ENCODE data around the gene FHIP1B. TPM values are rescaled to one million over a fixed set of nuclear protein-coding genes. Genes with fewer than 3 reads are reported as not detected.
"Not testable (repeated sequence)": the region's sequence is repeated elsewhere in the genome, so short reads cannot be mapped to it uniquely, and the experiment has no call there.

FHIP1B gene
- total RNA-seq, 2 experiments from 2014 or later: 13.0 to 13.1 TPM

DNA sequence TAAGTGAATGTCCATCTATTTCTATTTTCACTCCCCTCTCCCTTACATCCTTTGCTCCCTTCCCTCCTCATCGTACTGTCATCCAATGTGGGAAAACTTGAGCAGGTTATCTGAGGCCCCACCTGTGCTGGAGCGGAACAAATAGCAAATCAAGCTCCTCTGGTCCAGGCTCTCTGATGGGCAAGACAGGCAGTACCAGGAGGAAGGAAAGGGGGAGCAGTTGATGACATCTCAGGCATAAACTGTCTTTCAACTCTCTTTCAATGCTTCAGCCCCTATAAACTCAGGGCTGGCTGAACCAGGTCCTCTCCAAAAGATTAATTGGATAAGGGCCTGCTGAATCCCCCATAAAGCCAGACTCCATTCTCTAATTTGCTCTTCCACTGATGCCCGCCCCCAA is 23.7 kb upstream of the FHIP1B start:
- intact Hi-C loops (cut with micrococcal nuclease): loop anchor here (2.0 kb wide), 2 partner anchors 63 to 95 kb away; partner anchors contain the start of gene CAVIN3
- peaks cover 7% of the 10 kb centered on the region for H3K27me3 Mint-ChIP-seq (ENCODE audit: low read depth)

DNA sequence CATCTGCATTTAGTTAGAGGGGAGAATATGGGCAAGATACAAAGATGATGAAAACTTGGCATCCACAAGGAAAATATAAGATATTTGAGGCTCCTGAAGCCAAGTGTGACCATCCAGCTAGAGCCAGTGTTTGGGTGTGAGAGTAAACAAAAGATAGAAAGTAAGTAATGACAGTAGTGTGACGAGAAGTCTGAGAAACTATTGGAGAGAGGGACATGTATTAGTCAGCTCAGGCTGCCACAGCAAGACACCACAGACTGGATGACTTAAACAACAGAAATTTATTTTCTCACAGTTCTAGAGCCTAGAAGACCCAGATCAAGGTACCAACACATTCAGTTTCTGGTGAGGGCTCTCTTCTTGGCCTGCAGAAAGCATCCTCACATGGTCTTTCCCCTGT is 18.8 kb upstream of the FHIP1B start:
- no peaks in the 10 kb centered on the region for H3K36me3 Mint-ChIP-seq (ENCODE audit: low read depth)
- intact Hi-C loops (cut with micrococcal nuclease): loop anchor here (5.0 kb wide), 1 partner anchor 189 kb away; the partner anchor contains the start of gene HPX
- no peaks in the 10 kb centered on the region for H3K4me1 Mint-ChIP-seq (ENCODE audit: low read depth)
- DNase-seq: no peak
- no peaks in the 10 kb centered on the region for H3K9me3 Mint-ChIP-seq
- no peak overlapping the region for H3K27ac Mint-ChIP-seq
- H3K27me3 Mint-ChIP-seq (ENCODE audit: low read depth): peaks cover 2% of the 10 kb centered on the region
- CTCF ChIA-PET: interaction anchor here (0.6 to 5.8 kb wide), 6 partner anchors 29 to 109 kb away, joined by 3 to 105 read pairs (median 35); partner anchors contain the start of gene CAVIN3
- H3K4me3 Mint-ChIP-seq: no peak overlapping the region

More for the DNA sequence above, 23.7 kb upstream of the FHIP1B start:
- no peaks in the 10 kb centered on the region for H3K9me3 Mint-ChIP-seq
- DNase-seq: no peak
- CTCF ChIA-PET: interaction anchor here (0.7 to 2.0 kb wide), 4 partner anchors 9 to 1882 kb away, joined by 3 to 6 read pairs (median 3); no protein-coding TSS in a partner anchor
- H3K36me3 Mint-ChIP-seq (ENCODE audit: low read depth): no peaks in the 10 kb centered on the region
- H3K27ac Mint-ChIP-seq: no peak overlapping the region
- H3K4me1 Mint-ChIP-seq (ENCODE audit: low read depth): no peaks in the 10 kb centered on the region
- H3K4me3 Mint-ChIP-seq: no peak overlapping the region

DNA sequence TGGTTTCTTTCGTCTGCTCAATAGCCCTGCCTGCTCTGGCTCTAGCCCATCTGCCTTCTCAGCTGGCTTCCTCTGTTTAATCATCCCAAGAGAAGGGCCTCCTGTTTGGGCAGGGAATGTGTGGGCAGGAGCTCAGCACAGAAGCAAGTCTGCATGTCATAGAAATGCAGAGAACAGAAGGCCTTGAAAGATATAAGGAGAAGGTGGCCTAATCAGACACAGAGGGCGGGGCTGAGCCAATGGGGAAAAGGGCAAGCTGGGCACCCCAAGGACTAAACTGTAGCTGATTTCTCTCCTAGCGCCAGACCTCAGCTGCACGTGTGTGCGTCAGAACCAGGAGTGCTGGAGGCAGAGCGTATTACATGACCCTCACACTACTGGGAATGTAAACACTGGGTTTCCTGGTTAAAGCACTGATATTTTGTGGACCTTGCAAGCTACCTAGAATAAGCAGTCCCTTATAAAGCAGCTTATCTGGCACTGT is 17.6 kb upstream of the FHIP1B start:
- Mint-ChIP-seq H3K27me3 (ENCODE audit: low read depth) (no peaks in the 10 kb centered on the region), H3K4me3 (no peak overlapping the region), H3K9me3 (no peaks in the 10 kb centered on the region), H3K4me1 (ENCODE audit: low read depth) (no peaks in the 10 kb centered on the region), H3K36me3 (ENCODE audit: low read depth) (no peaks in the 10 kb centered on the region), H3K27ac (no peak overlapping the region)
- intact Hi-C loops (cut with micrococcal nuclease): loop anchor here (1.0 to 5.0 kb wide), 4 partner anchors 46 to 190 kb away; partner anchors contain the start of gene HPX
- CTCF ChIA-PET: interaction anchor here (1.1 to 5.8 kb wide), 13 partner anchors 9 to 191 kb away, joined by 3 to 105 read pairs (median 9); partner anchors contain the start of genes CAVIN3, CCKBR, CNGA4 and FHIP1B
- DNase-seq: no peak

DNA sequence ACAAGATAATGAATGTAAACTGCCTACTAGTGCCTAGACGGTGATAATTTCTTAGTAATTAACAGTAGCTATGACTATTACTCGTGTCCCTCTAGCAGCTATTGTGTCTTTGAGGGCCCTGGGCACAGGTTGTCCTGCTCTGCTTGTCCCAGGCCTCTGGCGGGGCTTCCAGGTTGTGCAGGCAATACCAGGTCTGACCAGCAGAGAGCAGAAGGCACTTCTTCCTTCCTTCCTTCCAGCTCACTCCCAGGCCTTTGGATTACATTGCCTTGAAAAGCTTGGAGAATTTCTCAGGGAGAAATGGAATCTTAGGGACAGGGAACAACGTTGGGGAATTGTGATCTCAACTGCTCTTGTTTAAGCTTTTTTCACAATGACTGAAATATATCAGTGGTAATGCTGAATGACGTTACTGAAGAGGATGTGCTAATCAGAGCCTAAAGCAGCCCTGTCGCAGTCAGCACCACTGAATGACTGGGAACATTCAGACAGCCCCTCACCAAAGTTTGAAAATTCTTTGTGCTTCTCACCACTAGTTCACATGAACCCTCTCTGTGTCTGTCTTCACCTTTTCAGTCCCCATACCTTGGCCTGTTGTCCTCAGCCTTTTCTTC is 16.8 kb upstream of the FHIP1B start:
- intact Hi-C loops (cut with micrococcal nuclease): loop anchor here (1.0 to 5.0 kb wide), 4 partner anchors 47 to 191 kb away; partner anchors contain the start of gene HPX
- Mint-ChIP-seq H3K9me3 (no peaks in the 10 kb centered on the region), H3K4me1 (ENCODE audit: low read depth) (no peaks in the 10 kb centered on the region), H3K36me3 (ENCODE audit: low read depth) (no peaks in the 10 kb centered on the region), H3K27ac (no peak overlapping the region), H3K27me3 (ENCODE audit: low read depth) (no peaks in the 10 kb centered on the region), H3K4me3 (no peak overlapping the region)
- peak; percentile 73 for DNase-seq
- CTCF ChIA-PET: interaction anchor here (0.8 to 5.8 kb wide), 20 partner anchors 8 to 296 kb away, joined by 3 to 105 read pairs (median 4); partner anchors contain the start of genes C11orf42, CAVIN3, CCKBR and CNGA4

DNA sequence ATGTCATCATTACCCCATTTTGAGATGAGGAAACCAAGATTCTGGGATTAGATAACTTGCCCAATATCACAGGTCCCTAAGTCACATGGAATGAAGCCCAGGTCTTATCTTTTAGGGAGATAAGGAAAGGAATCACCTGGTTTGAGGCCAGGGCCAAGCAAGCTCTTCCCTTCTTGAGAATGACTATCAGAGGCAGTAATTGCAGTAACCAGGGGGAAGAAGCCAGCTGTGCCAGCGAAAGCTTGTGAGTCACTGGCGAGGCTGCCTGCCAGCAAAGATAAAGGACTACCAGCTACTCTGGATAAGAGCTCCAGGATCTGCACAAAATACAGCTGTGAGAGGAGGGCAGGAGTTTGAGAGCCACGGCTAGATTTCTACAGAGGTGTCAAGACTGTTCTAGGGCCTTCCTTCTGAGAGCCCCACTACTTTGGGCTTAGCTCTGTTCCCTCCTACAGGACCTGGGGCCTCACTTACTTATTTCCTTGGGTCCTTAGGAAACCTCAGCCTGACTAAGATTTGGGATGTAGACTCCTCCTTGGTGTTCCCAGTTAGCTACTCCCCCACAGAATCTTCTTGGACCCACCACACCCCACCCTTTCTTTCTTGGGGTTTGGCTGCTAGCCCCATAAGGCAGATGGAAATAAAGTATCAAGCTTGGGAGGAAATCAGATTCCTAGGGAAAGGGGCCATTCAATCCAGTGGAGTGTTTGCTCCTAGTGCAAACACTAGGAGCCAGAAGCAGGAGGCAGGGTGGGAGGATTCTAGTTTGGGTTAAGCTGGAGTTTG is 15.5 kb upstream of the FHIP1B start:
- intact Hi-C loops (cut with micrococcal nuclease): loop anchor here (5.0 kb wide), 1 partner anchor 192 kb away; the partner anchor contains the start of gene HPX
- no peaks in the 10 kb centered on the region for H3K9me3 Mint-ChIP-seq
- no peak overlapping the region for H3K4me3 Mint-ChIP-seq
- no peaks in the 10 kb centered on the region for H3K36me3 Mint-ChIP-seq (ENCODE audit: low read depth)
- no peaks in the 10 kb centered on the region for H3K27me3 Mint-ChIP-seq (ENCODE audit: low read depth)
- CTCF ChIA-PET: interaction anchor here (0.6 to 5.8 kb wide), 14 partner anchors 9 to 373 kb away, joined by 3 to 105 read pairs (median 6); partner anchors contain the start of genes CAVIN3, CCKBR, CNGA4 and FHIP1B
- no peak overlapping the region for H3K27ac Mint-ChIP-seq
- no peak for DNase-seq
- no peaks in the 10 kb centered on the region for H3K4me1 Mint-ChIP-seq (ENCODE audit: low read depth)

DNA sequence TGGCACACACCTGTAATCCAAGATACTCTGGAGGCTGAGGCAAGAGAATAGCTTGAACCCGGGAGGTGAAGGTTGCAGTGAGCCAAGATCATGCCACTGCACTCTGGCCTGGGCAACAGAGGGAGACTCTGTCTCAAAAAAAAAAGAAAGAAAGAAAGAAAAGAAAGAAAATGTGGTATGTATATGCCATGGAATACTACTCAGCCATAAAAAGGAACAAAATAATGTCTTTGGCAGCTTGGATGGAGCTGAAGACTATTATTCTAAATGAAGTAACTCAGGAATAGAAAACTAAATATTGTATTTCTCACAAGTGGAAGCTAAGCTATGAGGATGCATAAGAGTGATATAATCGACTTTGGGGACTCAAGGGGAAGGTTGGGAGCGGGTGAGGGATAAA is 14.5 kb upstream of the FHIP1B start:
- H3K9me3 Mint-ChIP-seq; intact Hi-C loops (cut with micrococcal nuclease); DNase-seq; H3K36me3 Mint-ChIP-seq (ENCODE audit: low read depth); H3K27me3 Mint-ChIP-seq (ENCODE audit: low read depth); H3K27ac Mint-ChIP-seq; H3K4me3 Mint-ChIP-seq; H3K4me1 Mint-ChIP-seq (ENCODE audit: low read depth): not testable (repeated sequence)
- CTCF ChIA-PET: interaction anchor here (0.9 to 5.8 kb wide), 6 partner anchors 12 to 130 kb away, joined by 3 to 67 read pairs (median 21); partner anchors contain the start of genes CAVIN3, CCKBR, CNGA4 and FHIP1B

DNA sequence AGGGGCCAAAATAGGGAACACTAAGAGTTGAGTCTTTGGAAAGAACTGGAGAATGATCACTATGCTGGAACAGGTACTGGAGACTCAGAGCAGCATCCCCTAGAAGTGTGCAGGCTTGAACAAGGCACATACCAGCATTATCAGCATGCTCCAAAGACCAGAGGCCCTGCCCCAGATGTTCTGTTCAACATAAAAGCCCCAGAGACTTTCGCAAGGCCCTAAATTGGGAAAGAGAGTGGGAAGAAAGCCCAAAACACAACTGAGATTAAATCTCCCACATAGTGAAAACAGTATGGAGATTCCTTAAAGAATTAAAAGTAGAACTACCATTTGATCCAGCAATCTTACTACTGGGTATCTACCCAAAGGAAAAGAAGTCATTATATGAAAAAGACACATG is 13.8 kb upstream of the FHIP1B start:
- intact Hi-C loops (cut with micrococcal nuclease): no loop called here
- H3K9me3 Mint-ChIP-seq: no peaks in the 10 kb centered on the region
- no peak overlapping the region for H3K4me3 Mint-ChIP-seq
- no peaks in the 10 kb centered on the region for H3K4me1 Mint-ChIP-seq (ENCODE audit: low read depth)
- H3K27me3 Mint-ChIP-seq (ENCODE audit: low read depth): peaks cover 2% of the 10 kb centered on the region
- DNase-seq: no peak
- H3K27ac Mint-ChIP-seq: no peak overlapping the region
- H3K36me3 Mint-ChIP-seq (ENCODE audit: low read depth): no peaks in the 10 kb centered on the region
- CTCF ChIA-PET: interaction anchor here (0.9 to 5.8 kb wide), 3 partner anchors 12 to 115 kb away, joined by 3 to 67 read pairs (median 42); partner anchors contain the start of genes CAVIN3, CNGA4 and FHIP1B

DNA sequence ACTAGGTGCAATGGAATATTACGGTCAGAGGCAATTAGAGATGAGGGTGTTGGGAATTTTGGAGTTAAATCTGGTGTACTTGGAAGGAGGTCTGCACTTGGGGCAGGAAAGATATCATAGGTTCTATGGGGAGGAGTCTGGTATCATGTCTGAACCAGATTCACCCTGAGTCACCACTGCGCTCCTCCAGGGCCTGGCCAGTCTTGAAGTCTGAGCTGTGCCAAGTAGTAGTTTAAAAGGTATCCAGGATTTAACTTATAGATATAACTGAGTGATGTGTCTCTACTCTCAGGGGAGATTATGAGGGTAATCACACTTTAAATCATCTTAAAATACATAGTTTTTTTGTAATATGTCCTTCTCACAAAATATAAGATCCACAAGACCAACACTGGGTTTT is 11.1 kb upstream of the FHIP1B start:
- CTCF ChIA-PET: interaction anchor here (1.4 kb wide), 1 partner anchor 108 kb away, joined by 6 read pairs; no protein-coding TSS in a partner anchor
- no peak for DNase-seq

DNA sequence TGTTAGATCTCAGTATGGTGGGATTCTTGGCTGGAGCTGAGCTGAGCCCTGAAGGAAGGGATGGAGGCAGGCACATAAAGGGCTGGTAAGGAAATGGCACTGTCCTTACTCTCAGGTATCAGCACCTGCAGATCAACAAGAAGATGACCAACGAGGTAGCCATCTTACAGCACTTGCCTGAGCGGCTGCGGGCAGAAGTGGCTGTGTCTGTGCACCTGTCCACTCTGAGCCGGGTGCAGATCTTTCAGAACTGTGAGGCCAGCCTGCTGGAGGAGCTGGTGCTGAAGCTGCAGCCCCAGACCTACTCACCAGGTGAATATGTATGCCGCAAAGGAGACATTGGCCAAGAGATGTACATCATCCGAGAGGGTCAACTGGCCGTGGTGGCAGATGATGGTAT is 6.9 kb upstream of the FHIP1B start:
- CTCF ChIA-PET: interaction anchor here (1.0 to 1.8 kb wide), 2 partner anchors 10 to 120 kb away, joined by 3 to 9 read pairs; no protein-coding TSS in a partner anchor
- Mint-ChIP-seq H3K4me1 (ENCODE audit: low read depth) (no peaks in the 10 kb centered on the region), H3K27me3 (ENCODE audit: low read depth) (peaks cover 2% of the 10 kb centered on the region), H3K4me3 (no peak overlapping the region), H3K36me3 (ENCODE audit: low read depth) (no peaks in the 10 kb centered on the region), H3K27ac (no peak overlapping the region), H3K9me3 (no peaks in the 10 kb centered on the region)
- intact Hi-C loops (cut with micrococcal nuclease): no loop called here
- DNase-seq: no peak

More for the DNA sequence above, 11.1 kb upstream of the FHIP1B start:
- Mint-ChIP-seq H3K27me3 (ENCODE audit: low read depth) (peaks cover 2% of the 10 kb centered on the region), H3K9me3 (no peaks in the 10 kb centered on the region), H3K4me1 (ENCODE audit: low read depth) (no peaks in the 10 kb centered on the region), H3K27ac (no peak overlapping the region), H3K4me3 (no peak overlapping the region), H3K36me3 (ENCODE audit: low read depth) (no peaks in the 10 kb centered on the region)
- intact Hi-C loops (cut with micrococcal nuclease): no loop called here

DNA sequence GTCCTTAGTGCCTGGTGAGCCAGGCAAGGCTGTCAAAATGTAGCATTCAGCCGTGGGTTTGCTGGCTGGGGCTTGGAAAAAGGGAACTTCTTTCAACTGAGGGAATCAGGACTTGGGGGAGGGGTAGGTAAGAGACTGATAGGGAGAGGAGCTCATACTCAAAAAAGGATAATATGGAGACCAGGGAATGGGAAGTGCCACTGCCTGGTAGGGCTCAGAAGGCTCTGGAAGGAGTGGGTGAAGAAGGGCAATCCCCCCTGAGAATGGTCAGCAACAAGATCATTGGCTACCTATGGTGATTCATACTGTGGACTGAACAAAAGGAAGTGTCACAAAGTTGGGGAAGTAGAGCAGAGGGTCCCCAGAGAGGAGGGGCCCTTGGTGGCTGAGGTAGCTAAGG is 6.3 kb upstream of the FHIP1B start:
- H3K36me3 Mint-ChIP-seq (ENCODE audit: low read depth): no peaks in the 10 kb centered on the region
- intact Hi-C loops (cut with micrococcal nuclease): no loop called here
- no peaks in the 10 kb centered on the region for H3K4me1 Mint-ChIP-seq (ENCODE audit: low read depth)
- H3K9me3 Mint-ChIP-seq: no peaks in the 10 kb centered on the region
- CTCF ChIA-PET: interaction anchor here (1.0 to 1.8 kb wide), 3 partner anchors 10 to 120 kb away, joined by 3 to 9 read pairs (median 3); no protein-coding TSS in a partner anchor
- no peak for DNase-seq
- H3K4me3 Mint-ChIP-seq: no peak overlapping the region
- H3K27ac Mint-ChIP-seq: no peak overlapping the region
- H3K27me3 Mint-ChIP-seq (ENCODE audit: low read depth): peaks cover 2% of the 10 kb centered on the region

DNA sequence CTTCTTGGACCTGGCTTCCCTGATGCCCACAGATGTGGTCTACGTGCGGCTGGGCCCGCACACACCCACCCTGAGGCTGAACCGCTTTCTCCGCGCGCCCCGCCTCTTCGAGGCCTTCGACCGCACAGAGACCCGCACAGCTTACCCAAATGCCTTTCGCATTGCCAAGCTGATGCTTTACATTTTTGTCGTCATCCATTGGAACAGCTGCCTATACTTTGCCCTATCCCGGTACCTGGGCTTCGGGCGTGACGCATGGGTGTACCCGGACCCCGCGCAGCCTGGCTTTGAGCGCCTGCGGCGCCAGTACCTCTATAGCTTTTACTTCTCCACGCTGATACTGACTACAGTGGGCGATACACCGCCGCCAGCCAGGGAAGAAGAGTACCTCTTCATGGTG is 5.7 kb upstream of the FHIP1B start:
- no peak overlapping the region for H3K27ac Mint-ChIP-seq
- no peak overlapping the region for H3K4me3 Mint-ChIP-seq
- H3K9me3 Mint-ChIP-seq: no peaks in the 10 kb centered on the region
- CTCF ChIA-PET: interaction anchor here (1.3 to 1.8 kb wide), 2 partner anchors 11 to 114 kb away, joined by 3 to 9 read pairs; no protein-coding TSS in a partner anchor
- peaks cover 2% of the 10 kb centered on the region for H3K27me3 Mint-ChIP-seq (ENCODE audit: low read depth)
- intact Hi-C loops (cut with micrococcal nuclease): no loop called here
- DNase-seq: no peak
- H3K36me3 Mint-ChIP-seq (ENCODE audit: low read depth): no peaks in the 10 kb centered on the region
- peaks cover 3% of the 10 kb centered on the region for H3K4me1 Mint-ChIP-seq (ENCODE audit: low read depth)

Measured in activated naive CD4-positive, alpha-beta T cell treated with anti-CD3 and anti-CD28 coated beads for 36 hours (primary cell).